Pulmonary artery endothelial cell (primary cell): ENCODE measurements around the gene AZIN2. TPM values are rescaled to one million over a fixed set of nuclear protein-coding genes. Genes with fewer than 3 reads are reported as not detected.
"Not testable (repeated sequence)": the region's sequence is repeated elsewhere in the genome, so short reads cannot be mapped to it uniquely, and the experiment has no call there.

ENCODE experiments used
- DNase-seq: peaks from one replicate; pipeline ENCODE4 v3.0.0-alpha.2; 2011; ENCODE audit warnings: low read depth, low spot score
- total RNA-seq: library from RNA; depleted of rRNA; stranded (reverse); fragments of >200 nt; gene quantifications from 2 replicates; pipeline ENCODE4 v1.2.3, GENCODE V29; 2014

The AZIN2 gene
- total RNA-seq, 1 donor from 2014 or later = 0.99 TPM

DNA sequence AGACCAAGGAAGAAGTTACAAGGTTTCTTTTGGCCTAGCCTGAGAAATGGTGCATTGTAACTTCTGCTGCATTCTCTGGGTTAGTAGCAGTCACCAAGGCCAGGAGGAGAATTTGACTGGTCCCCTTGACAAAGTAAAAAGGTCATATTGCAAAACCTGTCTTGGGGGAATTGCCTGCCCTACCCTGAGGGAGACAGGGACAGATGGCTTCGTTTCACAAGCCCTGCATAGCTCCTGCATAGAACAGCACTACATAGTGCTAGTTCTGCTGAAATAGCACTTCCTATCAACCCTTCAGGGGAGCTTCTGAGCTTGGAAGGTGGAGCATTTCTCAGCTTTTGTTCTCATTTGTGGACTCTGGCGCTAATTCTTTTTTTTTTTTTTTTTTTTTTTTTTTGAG is 23.9 kb upstream of the AZIN2 start:
- no peak for DNase-seq

DNA sequence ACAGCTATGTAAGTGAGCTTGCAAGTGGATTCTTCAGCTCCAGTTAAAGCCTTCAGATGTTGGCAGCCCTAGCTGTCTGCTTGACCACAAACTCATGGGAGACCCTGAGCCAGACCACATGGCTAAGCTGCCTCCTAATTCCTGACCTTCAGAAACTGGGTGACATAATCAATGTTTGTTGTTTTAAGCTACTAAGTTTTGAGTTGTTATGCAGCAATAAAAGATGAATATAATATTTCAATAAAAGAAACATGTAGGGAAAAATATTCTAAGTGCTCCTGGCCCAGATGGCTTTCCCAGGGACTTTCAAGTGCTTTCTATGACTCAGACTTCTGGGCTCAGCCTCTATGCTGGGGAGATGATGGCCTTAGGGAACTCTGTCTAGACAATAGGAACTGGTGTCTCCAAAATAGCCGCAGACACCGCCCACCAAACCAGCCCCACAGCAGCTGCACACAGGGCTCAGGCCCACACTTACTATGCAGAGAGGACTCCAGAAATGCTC is 20.3 kb upstream of the AZIN2 start:
- DNase-seq = peak; percentile 24

DNA sequence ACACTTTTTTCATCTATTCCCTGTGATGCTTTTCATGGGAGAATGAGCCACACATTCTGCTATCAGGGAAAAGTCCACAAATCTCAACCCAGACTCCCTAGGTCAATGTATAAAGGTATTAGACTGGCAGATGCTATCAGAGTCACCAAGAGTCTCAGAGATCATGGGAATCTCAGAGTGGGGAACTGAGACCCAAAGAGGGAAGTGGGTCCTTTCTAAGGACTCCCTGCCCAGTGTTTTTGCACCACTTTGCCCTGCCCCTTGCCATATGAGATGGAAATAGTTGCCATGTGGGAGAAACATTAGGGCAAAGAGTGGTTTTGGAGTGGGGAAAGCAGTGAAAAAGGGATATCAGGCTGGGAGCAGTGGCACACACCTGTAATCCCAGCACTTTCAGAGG is 19.1 kb upstream of the AZIN2 start:
- no peak for DNase-seq

DNA sequence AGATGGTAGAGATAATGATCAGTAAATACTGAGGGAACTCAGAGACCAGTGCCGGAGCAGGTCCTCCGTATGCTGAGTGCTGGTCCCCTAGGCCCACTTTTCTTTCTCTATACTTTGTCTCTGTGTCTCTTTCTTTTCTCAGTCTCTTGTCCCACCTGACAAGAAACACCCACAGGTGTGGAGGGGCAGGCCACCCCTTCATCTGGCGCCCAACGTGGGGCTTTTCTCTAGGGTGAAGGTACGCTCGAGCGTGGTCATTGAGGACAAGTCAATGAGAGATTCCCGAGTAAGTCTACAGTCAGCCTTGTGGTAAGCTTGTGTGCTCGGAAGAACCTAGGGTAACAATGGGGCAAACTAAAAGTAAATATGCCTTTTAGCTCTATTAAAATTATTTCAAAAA is 16.7 kb upstream of the AZIN2 start:
- not testable (repeated sequence) for DNase-seq

DNA sequence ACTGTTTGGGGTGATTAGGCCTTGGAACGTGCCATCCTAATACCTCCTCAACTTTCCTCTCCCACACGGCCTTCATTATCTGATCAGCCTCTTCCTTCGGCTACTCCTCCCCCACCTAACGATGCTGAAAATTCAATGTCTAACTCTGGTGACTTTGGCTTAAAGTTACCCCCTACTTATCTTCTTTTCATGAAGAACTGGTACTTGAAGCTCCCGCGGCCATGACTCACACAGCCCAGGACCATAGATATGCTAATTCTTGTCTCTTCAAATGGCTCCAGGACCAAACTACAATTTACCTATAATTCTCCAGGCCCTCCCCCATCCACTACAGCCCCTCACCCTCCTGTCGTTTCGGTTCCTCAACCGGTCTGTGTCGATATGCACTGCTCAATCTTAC is 15.7 kb upstream of the AZIN2 start:
- DNase-seq = no peak

DNA sequence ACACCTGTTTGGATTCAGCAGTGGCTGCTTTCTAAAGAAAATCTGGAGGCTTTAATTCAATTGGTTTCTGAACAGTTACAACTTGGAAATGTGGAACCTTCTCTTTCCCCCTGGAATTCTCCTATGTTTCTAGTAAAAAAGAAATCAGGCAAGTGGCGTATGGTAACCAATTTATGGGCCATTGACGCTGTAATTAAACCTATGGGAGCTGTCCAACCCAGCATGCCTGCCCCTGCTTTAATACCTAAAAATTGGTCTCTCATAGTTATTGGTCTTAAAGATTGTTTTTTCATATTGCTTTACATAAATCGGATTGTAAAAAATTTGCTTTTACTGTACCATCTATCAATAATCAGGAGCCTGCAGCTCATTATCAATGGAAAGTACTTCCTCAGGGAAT is 14.5 kb upstream of the AZIN2 start:
- DNase-seq = not testable (repeated sequence)

DNA sequence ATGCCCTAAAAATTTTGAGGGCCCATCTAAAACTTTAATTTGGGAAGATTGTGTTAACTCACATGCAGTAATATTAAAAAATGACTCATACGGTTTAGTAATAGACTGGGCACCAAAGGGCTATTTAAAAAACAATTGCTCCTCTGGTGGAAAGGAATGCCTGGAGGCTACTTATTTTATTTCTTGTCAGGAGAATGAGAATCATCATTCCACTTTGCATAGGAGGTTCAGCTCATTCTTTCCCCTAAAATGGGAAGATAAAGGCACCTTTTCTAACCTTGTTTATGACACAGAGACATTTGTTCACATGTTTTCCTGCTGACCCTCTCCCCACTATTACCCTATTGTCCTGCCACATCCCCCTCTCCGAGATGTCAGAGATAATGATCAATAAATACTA is 12.8 kb upstream of the AZIN2 start:
- not testable (repeated sequence) for DNase-seq

DNA sequence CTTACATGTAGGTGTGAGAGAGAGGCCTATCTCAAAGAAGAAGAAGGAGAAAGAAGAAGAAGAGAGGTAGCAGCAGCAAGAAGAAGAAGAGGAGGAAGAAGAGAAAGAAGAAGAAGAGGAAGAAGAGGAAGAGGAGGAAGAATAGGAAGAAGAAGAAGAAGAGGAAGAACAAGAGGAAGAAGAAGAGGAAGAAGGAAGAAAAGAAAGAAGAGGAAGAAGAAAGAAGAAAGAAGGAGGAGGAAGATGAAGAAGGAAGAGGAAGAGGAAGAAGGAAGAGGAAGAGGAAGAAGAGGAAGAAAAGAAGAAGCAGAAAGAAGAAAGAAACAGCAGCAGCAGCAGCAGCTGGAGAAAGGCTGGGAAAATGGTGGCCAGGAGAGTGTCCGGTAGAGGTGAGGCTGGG is 10.3 kb upstream of the AZIN2 start:
- DNase-seq = no peak

DNA sequence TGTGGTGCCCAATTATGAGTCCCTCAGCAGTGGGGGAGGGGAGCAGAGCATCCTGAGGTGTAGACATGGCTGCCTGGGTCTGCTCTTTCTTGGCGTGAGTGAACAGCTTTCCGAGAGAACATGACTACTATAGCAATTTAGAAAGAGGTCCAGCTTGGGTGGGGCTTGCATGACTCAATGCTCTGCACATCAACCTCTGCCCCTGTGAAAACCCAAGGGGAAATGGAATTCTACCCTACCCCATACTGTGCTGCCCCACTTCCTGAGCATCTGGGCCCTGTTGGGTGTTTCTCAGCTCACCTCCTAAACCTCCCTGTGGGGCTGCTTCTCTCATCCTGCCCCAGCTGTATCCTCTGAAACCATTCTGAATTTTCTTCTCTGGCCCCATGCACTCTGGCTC is 8.2 kb upstream of the AZIN2 start:
- no peak for DNase-seq

DNA sequence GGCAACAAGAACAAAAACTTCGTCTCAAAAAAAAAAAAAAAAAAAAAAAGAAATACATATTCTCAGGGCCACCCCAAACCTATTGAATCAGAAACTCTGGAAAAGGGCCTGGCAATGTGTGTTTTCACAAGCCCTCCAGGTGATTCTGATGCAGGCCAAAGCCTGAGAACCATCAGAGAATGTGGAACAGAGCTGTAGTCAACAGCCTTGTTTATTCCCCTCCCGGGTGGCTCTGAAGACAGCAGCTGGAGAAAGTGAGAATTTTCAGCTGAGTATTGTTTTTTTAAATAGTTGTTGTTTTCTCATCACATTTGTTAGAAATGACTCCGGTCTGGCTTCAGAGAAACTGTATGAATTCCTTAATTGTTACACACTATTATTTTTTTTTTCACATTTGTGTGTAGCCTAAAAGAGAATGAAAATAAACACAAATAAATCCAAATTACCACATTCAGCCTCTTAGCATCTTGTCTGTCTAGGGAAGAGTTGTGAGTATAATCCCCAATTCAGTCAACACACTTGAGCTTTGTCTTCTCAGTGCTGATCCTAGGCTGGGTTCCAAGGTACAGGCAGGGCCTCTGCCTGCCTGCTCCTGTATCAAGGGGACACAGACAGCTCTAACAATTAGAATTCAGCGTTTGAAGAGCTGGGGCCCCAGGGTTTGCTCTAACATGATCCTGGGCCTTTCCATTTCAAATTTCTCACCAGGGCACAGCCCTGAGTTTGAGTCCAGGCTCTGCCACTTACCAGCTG is 6.6 kb upstream of the AZIN2 start:
- no peak for DNase-seq

DNA sequence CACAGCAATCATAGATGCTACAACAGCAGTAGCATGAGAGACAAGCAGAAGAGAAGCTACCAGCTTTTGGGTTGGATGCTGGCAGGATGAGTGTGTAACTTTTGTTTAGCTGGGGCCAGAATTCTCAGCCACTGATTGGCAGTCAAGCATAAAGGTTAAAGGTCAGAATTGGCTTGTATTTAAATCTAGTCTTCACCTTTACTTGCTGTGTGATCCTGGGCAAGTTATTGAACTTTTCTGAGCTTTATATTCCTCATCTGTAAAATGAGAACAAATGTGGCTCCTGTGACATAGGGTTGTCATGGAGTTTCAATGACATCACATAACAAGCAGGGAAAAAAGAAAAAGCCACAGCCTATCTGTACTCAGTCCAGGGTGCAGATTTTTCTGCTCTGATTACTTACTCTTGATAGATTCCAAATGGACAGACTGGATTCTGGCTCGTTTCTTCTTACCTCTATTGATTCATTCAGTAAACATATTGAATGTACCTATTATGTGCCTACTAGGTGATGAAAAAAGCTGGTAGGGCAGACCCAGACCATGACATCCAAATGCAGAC is 2.8 kb upstream of the AZIN2 start:
- no peak for DNase-seq

DNA sequence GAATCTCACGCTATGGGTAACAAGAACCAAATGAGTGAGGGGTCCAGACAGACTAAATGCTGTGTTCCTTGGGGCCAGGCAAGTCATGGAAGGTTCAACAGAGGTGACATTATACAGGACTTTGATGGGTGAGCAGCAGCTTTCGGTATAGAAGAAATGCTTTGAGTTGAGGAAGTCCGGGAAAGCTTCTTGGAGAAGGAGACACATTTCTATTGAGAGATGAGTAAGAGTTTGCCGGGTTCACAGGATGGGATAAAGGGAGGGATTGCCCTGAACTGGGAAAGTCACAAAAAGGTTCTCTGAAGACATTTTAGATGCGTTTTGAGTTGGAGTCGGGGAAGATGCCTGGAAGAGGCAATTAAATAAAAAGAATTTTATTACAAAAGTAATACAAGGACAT is 580 bp upstream of the AZIN2 start:
- DNase-seq = no peak

DNA sequence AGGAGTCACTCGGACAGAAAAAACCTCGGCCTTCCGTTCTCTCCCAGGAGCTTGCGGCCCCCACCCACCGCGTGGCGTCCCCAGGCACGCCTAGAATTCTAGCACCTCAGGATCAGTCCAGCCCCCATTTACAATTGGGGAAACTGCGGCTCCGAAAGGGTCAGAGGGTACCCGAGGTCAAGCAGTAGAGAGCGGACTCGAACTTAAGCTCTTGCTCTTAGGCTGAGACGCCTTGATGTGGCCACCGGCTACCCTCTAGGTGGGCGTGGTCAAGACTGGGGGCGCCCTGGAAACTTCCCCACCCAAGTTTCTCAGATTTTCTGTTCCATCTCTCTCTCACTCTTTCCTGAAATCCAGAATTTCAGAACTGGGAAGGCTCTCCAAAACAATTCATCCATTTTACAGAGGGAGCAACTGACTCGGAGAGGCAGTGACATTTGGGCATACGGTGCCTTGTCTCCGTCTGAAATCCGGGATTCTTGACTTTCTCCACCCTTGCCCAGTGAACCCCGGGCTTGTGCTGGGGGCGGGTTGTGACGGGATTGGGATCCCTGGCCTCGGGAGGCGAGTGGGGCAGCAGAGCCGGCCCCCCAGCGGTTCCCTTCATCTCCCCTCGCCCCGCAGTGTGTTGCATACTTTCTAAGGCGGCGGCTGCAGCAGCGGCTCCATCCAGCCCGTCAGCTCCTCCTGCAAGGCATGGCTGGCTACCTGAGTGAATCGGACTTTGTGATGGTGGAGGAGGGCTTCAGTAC is 777 bp downstream of the AZIN2 start:
- DNase-seq = no peak

DNA sequence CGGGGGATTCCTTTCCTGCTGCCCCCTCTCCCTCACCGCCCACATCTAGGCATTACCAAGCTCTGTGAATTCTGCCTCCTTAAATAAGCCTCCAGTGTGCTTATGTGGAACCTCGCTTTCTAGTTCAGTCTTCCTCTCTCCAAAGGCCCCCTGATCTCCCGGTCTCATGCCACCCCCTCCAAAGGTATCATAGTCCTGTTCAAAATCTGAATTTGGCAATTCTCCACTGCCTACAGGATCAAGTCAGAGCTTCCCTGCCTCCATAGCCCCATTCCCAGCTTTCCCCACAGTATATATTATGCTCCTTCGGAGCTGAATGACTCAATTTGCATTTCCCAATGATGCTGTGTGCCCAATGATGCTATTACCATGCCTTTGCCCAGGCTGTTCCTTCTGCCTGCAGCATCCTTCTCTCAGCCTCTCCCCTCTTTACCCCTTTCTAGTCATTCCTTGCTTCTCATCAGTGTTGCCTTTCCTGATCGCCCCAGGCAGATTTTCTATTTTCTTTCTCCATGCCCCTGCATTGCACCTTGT is 1.7 kb downstream of the AZIN2 start:
- no peak for DNase-seq

DNA sequence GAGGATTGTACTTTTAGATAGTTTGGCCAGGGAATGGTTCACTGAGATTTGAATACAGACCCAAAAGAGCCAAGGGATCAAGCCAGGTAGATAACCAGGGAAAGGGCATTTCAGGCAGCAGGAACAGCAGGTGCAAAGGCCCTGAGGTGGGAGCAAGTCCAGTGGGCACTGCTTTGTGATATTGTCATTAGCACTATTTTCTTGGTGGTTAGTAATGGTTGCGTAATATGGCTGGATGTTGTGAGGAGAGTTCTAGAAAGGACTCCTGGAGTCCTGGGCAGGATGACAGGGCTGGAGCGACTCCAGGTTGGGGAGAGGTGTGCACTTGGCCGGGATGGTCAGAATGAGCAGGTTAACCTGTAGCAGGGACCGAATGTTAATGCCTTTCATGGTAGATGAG is 4.4 kb downstream of the AZIN2 start:
- DNase-seq = no peak

DNA sequence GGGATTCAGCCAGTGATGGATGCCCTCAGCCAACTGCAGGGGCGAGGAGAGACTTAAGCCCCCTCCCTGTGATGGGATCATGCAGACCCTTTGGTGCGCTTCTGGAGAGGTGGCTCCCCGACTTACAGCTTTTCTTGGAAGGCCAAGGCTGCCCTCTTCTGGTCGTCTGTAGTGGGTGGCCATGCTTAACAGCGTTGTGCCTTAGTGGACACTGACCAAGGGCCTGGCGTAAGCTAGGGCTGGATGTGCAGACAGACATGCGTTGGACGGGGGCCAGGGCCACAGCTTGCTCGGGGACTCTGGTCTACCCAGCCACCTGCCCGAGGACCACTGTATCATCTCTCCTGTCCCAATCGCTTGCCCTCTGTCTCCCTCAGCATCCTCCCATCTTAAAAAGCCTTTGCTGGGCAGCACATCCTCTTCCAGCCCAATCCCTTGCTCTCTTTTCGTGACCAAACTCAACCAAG is 5.5 kb downstream of the AZIN2 start:
- DNase-seq = peak; percentile 51

DNA sequence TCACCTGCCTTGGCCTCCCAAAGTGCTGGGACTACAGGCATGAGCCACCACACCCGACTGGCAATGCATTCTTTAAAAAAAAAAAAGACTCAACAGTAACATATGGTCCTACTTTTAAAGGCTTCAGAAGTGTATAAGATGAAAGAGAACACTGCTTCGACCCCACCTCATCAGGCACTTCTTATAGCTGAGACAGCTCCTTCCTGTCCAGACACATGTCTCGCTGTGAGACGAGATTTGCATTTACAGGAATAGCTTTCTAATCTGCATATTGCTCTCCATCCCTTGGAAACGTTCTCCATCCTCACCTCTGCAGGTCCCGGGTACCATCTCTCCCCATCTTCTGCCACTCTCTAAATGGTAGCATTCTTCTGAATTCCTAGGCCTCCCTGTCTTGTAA is 6.7 kb downstream of the AZIN2 start:
- DNase-seq = no peak

DNA sequence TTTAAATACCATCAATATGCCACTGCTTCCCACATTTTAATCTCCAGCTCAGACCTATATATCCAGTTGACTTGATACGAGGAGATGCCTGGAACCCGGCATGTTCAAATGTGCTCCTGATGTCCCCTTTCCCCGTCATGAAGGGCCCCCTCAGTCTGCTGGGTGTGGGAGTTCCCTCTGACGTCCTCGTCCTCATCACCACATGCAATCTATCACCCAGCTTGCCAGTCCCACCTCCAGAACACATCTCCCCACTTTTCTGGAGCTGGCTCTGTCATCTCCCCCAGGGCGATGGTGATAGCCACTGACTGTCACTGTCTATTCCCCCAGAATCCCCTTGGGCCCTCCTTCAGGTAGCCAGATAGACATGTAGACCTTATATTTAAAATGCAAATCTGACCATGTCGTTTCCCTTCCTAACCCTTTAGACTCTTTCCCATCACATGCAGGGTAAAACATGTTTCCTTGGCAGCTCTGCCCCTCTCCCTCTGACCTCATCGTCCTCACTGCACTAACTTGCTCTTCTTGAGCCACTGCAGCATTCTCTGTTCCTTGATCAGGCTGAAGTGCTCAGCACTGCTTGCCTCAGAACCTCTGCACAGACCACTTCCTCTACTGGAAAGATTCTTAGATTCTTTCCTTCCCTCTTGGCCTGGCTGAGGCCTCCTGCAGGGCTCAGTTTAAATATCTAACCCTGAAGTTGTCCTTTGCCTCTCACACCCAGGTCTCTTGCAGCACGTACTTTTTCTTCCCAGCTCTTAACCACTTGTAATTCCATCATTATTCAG is 7.4 kb downstream of the AZIN2 start:
- DNase-seq = no peak

DNA sequence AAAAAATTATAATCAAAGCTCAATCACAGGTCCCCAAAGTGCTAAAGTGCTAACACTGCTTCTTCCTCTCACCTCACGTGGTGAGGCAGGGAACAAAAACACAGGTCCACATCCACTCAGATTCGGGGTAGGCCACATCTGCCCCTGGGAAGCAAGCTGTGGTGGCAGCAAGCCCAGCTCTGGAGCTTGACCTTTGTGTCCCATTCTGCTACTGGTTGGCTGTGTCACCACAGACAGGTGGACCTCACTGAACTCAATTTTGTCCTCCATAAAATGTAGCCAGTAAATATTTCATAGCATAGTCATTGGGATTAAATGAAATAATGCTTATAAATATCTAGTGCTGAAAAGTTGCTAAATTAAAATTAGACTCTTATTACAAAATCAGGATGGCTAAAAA is 8.5 kb downstream of the AZIN2 start:
- DNase-seq = no peak

DNA sequence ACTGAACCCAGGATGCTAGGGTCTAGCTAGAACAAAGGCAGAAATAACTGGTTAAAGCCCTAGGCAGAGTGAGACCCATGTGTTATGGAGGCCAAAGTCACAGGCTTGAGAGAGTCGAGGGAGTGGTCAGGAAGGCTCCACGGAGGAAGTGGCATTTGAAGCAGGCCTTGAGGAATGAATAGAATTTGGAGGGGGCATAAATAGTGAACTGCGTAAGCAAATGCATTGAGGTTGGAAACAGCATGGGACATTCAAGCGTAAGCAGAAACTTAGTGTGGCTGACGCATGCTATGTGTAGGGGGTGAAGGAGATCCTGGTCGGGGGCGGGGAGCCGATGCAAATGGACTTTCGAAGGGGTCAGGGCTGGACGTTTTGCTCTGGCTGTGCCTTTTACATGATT is 11.5 kb downstream of the AZIN2 start:
- DNase-seq = no peak

DNA sequence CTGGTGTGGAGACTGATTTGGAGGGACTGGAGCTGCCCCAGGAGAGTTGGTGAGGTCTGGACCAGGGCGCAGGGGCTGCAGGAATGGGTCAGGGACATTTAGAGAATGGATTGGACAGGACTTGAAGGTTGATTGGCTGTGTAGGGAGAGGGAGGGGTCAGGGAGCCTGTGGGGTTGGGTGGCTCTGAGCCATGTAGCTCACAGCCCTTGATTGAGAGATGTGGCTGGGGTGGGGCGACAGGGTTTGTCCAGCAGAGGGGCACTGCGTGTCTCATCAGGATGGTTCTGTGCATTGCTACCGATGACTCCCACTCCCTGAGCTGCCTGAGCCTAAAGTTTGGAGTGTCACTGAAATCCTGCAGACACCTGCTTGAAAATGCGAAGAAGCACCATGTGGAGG is 12.1 kb downstream of the AZIN2 start:
- DNase-seq = no peak
